Measurements from ENCODE around the gene U2AF2. TPM values are rescaled to one million over a fixed set of nuclear protein-coding genes. Genes with fewer than 3 reads are reported as not detected.

U2AF2 gene
- total and polyA plus RNA-seq, 2 of the 4 experiments (the other 2 are of a cell fraction) = 120 to 260 TPM

- Histone ChIP-seq H3K9ac (ENCODE audit: low read depth, low read length) (peak overlapping the region; percentile 81), H3K4ac (ENCODE audit: low read depth, low read length) (peak overlapping the region; percentile 94), H4K20me1 (ENCODE audit: insufficient read depth, low read length) (0 out of 2 replicates have a peak, but pooled peaks cover 4% of the 10 kb centered on the region), H2BK15ac (ENCODE audit: low read depth, low read length) (no peak overlapping the region), H3K36me3 (ENCODE audit: control insufficient read depth, insufficient read depth, low read length) (peaks cover 16% of the 10 kb centered on the region), H3K4me2 (ENCODE audit: low read depth, low read length) (peak overlapping the region; percentile 93), H2AFZ (replicated peaks; ENCODE audit: low read length, poor library complexity) (peak overlapping the region; percentile 90), H3K18ac (ENCODE audit: low read depth, low read length) (peak overlapping the region; percentile 73), H3K4me1 (ENCODE audit: control insufficient read depth, insufficient read depth, low read length) (peaks cover 12% of the 10 kb centered on the region), H3K14ac (replicated peaks; ENCODE audit: low read depth, low read length) (peak overlapping the region; percentile 98), H3K27me3 (ENCODE audit: control insufficient read depth, insufficient read depth, low read length) (no peaks in the 10 kb centered on the region), H4K5ac (ENCODE audit: low read depth, low read length) (peak overlapping the region; percentile 88), H3K4me3 (ENCODE audit: insufficient read depth, low read depth, low read length) (peak overlapping the region; percentile 74), H2BK20ac (ENCODE audit: low read depth, low read length) (no peak overlapping the region), H3K79me1 (ENCODE audit: low read depth in 1 of 2, low read length in 2 of 2) (peaks cover 23 to 80% of the 10 kb centered on the region in 2 experiments), H3K27ac (ENCODE audit: insufficient read depth, low read length) (peak overlapping the region; percentile 76), H2AK9ac (replicated peaks; ENCODE audit: low read depth, low read length, poor library complexity) (peak overlapping the region; percentile 99), H4K91ac (ENCODE audit: insufficient read depth, low read depth, low read length) (peak overlapping the region; percentile 90), H3K9me1 (ENCODE audit: insufficient read depth, low read length) (peaks cover 5% of the 10 kb centered on the region; the same call in 1 of the 2 replicates), H2BK120ac (ENCODE audit: low read depth, low read length) (peak overlapping the region; percentile 16; the same call in 1 of the 2 replicates), H3K56ac (ENCODE audit: extremely low read depth, insufficient read depth, low read length) (peak overlapping the region; percentile 98), H2AK5ac (ENCODE audit: low read depth, low read length) (peak overlapping the region; percentile 79), H2BK5ac (ENCODE audit: low read depth, low read length, poor library complexity, severe bottlenecking) (peak overlapping the region; percentile 75), H4K8ac (ENCODE audit: low read depth in 2 of 2, low read length in 2 of 2) (peak overlapping the region; percentile 89 to 96), H3K9me3 (ENCODE audit: control insufficient read depth, insufficient read depth, low read length) (no peaks in the 10 kb centered on the region), H3K23ac (ENCODE audit: low read depth, low read length) (peak overlapping the region; percentile 96)
- in situ Hi-C loops (cut with MboI; ENCODE audit: low sequenced_read_pairs) = loop anchor here (25.0 kb wide), 2 partner anchors 354 to 529 kb away; partner anchors contain the start of genes BRSK1, HSPBP1 and PPP1R12C
- ATAC-seq (ENCODE audit: low read depth) = peak; percentile 1
- peak; percentile 18 for DNase-seq
- intact Hi-C loops (cut with micrococcal nuclease) = no loop called here
- dilution Hi-C loops (cut with HindIII; ENCODE audit: low sequenced_read_pairs, unreplicated experiment) = no loop called here
- TF ChIP-seq RAD21 (IDR thresholded peaks at IDR 0.05; ENCODE audit: low read length) (no peak), SMC3 (IDR thresholded peaks at IDR 0.05; ENCODE audit: low read depth, low read length) (no peak), USF2 (IDR thresholded peaks at IDR 0.05; ENCODE audit: low read depth, low read length) (no peak), POLR2A (IDR thresholded peaks at IDR 0.05; ENCODE audit: low read depth, low read length) (no peak), RFX5 (IDR thresholded peaks at IDR 0.05; ENCODE audit: low read depth, low read length) (no peak), ELK1 (IDR thresholded peaks at IDR 0.05; ENCODE audit: borderline replicate concordance, low read depth, low read length) (no peak), CEBPB (IDR thresholded peaks at IDR 0.05; ENCODE audit: low read depth, low read length) (no peak), CTCF (conservative IDR thresholded peaks at IDR 0.05; ENCODE audit: low read depth, low read length) (no peak), MAFK (IDR thresholded peaks at IDR 0.05; ENCODE audit: low read depth, low read length) (no peak), RCOR1 (IDR thresholded peaks at IDR 0.05; ENCODE audit: insufficient replicate concordance, low read length) (no peak), BHLHE40 (IDR thresholded peaks at IDR 0.05; ENCODE audit: low read depth, low read length) (no peak), FOS (IDR thresholded peaks at IDR 0.05; ENCODE audit: low read depth, low read length) (no peak)
- ChIA-PET CTCF (no interaction called here), POLR2A (ENCODE audit: unreplicated experiment) (interaction anchor here (0.6 to 0.7 kb wide), 3 partner anchors 9 to 157 kb away, joined by 6 to 21 read pairs (median 6); no protein-coding TSS in a partner anchor)
- BruUV-seq (replicated peaks) = no TSS peak
- WGBS, 2 experiments (ENCODE audit: extremely low coverage in 2 of 2, insufficient read length in 1 of 2) = 3% methylated on average over 15 of the region's 25 CpGs; no CpG with 5 or more reads in 1 of the 2 experiments
Observed at GRCh38 chr19:55641426-55642152, 13.2 kb upstream of the U2AF2 start.
